ENCODE measurements around the gene RASA3.

Gene RASA3

GRCh38 chr13:114101358-114102130, 30.9 kb downstream of the RASA3 start:
- no peak for TF ChIP-seq REST (IDR thresholded peaks at IDR 0.05; ENCODE audit: insufficient replicate concordance, low read depth)
- TF ChIP-seq CTCF (IDR thresholded peaks at IDR 0.05; ENCODE audit: insufficient read depth, low read length): no peak
- no peak for TF ChIP-seq GABPA (IDR thresholded peaks at IDR 0.05; ENCODE audit: low read depth)
- no peak for TF ChIP-seq SPI1 (IDR thresholded peaks at IDR 0.05; ENCODE audit: borderline replicate concordance, low read depth)
- TF ChIP-seq POLR2AphosphoS5 (IDR thresholded peaks at IDR 0.05; ENCODE audit: low read depth): no peak
- no peaks in the 10 kb centered on the region for H3K27me3 ChIP-seq (ENCODE audit: insufficient read depth, poor library complexity, severe bottlenecking)
- H3K27ac ChIP-seq (replicated peaks): no peak overlapping the region
- no peak for DNase-seq (ENCODE audit: low read depth in 1 of 2, low spot score in 1 of 2)
- no peak overlapping the region for H3K4me3 ChIP-seq (replicated peaks; ENCODE audit: insufficient read depth, low read length)

- Histone ChIP-seq H3K27me3 (ENCODE audit: insufficient read depth, poor library complexity, severe bottlenecking) (no peaks in the 10 kb centered on the region), H3K4me3 (replicated peaks; ENCODE audit: insufficient read depth, low read length) (no peak overlapping the region), H3K27ac (replicated peaks) (peak overlapping the region; percentile 17)
- no peak for TF ChIP-seq POLR2AphosphoS5 (IDR thresholded peaks at IDR 0.05; ENCODE audit: low read depth)
- no peak for TF ChIP-seq REST (IDR thresholded peaks at IDR 0.05; ENCODE audit: insufficient replicate concordance, low read depth)
- TF ChIP-seq GABPA (IDR thresholded peaks at IDR 0.05; ENCODE audit: low read depth): no peak
- TF ChIP-seq SPI1 (IDR thresholded peaks at IDR 0.05; ENCODE audit: borderline replicate concordance, low read depth): no peak
- no peak for TF ChIP-seq CTCF (IDR thresholded peaks at IDR 0.05; ENCODE audit: insufficient read depth, low read length)
- peak in 1 of 2 experiments; percentile 28 for DNase-seq (ENCODE audit: low read depth in 1 of 2, low spot score in 1 of 2)
Observed at GRCh38 chr13:114100446-114101357, 31.7 kb downstream of the RASA3 start.

GRCh38 chr13:114099918-114100445, 32.4 kb downstream of the RASA3 start:
- Histone ChIP-seq H3K4me3 (replicated peaks; ENCODE audit: insufficient read depth, low read length) (no peak overlapping the region), H3K27me3 (ENCODE audit: insufficient read depth, poor library complexity, severe bottlenecking) (no peaks in the 10 kb centered on the region), H3K27ac (replicated peaks) (no peak overlapping the region)
- TF ChIP-seq REST (IDR thresholded peaks at IDR 0.05; ENCODE audit: insufficient replicate concordance, low read depth): no peak
- no peak for TF ChIP-seq POLR2AphosphoS5 (IDR thresholded peaks at IDR 0.05; ENCODE audit: low read depth)
- peak in 1 of 2 experiments; percentile 46 for DNase-seq (ENCODE audit: low read depth in 1 of 2, low spot score in 1 of 2)
